Fibroblast of the aortic adventitia (primary cell): ENCODE results near the gene MCTP1. TPM values are rescaled to one million over a fixed set of nuclear protein-coding genes. Genes with fewer than 3 reads are reported as not detected.
A peak's percentile ranks its signal among the peaks of the same experiment; 100 is the strongest.

Experiments
- DNase-seq: peaks from one replicate; pipeline ENCODE4 v3.0.0-alpha.2; 2010; ENCODE audit warnings: low read depth
- H3K4me3 ChIP-seq: 2 replicates; pipeline ENCODE4 v1.5.1; 2011; ENCODE audit warnings: low read depth, mild to moderate bottlenecking, control low read depth, low read length, moderate library complexity
- total RNA-seq: library from RNA; depleted of rRNA; stranded (reverse); fragments of >200 nt; gene quantifications from 2 replicates; pipeline ENCODE4 v1.2.3, GENCODE V29; 2012; ENCODE audit warnings: low replicate concordance
- TF ChIP-seq, protein P1 (sequence below): IDR thresholded peaks from 2 replicates; pipeline ENCODE4 v1.5.1; 2011; ENCODE audit warnings: mild to moderate bottlenecking, low read length, control low read depth, inconsistent platforms; ENCODE audit not compliant: insufficient read depth

MCTP1 gene
- total RNA-seq, 1 donor, result 7.6 TPM

DNA sequence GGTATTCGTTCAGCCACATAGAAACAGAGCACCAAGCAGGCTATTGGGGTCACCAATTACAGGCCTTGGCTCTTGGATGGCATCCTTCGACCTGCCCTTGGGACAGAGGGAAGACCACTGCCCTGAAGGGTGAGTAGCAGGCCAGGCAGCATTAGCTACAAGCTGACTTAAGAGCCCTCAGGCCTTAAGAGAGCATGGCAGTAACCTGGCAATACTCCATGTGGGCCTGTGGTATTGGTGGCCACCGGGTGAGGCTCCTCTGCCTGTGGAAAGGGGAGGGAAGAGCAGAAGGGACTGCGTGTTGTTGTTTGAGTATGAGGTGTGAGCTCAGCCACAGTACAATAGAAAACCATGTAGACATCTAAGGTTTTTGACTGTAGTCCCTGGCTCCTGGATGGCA lies 170.6 kb downstream of the MCTP1 start:
- TF ChIP-seq, protein P1, sequence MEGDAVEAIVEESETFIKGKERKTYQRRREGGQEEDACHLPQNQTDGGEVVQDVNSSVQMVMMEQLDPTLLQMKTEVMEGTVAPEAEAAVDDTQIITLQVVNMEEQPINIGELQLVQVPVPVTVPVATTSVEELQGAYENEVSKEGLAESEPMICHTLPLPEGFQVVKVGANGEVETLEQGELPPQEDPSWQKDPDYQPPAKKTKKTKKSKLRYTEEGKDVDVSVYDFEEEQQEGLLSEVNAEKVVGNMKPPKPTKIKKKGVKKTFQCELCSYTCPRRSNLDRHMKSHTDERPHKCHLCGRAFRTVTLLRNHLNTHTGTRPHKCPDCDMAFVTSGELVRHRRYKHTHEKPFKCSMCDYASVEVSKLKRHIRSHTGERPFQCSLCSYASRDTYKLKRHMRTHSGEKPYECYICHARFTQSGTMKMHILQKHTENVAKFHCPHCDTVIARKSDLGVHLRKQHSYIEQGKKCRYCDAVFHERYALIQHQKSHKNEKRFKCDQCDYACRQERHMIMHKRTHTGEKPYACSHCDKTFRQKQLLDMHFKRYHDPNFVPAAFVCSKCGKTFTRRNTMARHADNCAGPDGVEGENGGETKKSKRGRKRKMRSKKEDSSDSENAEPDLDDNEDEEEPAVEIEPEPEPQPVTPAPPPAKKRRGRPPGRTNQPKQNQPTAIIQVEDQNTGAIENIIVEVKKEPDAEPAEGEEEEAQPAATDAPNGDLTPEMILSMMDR, result no peak
- no peak for DNase-seq
- no peak overlapping the region for H3K4me3 ChIP-seq

DNA sequence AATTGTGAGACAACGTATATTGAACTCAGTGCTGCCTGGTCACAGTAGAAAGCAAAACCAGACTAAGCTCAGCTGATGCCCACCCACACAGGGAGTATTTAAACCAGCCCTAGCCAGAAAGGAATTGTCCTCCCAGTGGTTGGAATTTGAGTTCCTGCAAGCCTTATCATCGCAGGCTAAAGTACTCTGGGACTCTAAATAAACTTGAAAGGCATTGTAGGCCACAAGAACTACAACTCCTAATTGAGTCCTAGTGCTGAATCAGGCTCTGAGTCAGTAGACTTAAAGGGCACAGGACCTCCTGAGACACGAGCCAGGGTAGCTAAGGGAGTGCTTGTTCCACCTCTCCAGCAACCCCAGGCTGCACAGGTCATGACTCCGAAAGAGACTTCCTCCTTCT lies 171.4 kb downstream of the MCTP1 start:
- no peak overlapping the region for H3K4me3 ChIP-seq
- DNase-seq, result peak; percentile 81
- TF ChIP-seq, protein P1, result peak; percentile 60

DNA sequence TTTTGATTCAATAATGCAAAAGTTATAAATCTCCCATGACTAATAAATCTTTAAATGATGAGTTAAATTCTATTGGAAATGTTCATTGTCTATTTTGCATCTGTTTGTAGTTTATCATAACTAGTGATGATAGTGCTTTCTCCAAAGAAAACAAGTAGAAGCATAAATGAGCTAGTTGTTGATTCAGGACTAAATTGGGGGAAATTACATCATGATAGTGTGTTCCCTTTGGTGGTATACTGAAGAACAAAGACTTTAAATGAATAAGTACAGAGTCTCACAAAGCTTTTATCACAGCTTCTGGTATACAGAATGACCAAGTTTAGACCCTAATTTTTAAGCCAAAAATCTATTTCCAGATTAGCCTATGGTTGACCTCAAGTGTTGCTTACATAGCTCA lies 173.8 kb downstream of the MCTP1 start:
- TF ChIP-seq, protein P1, result no peak
- no peak for DNase-seq
- no peak overlapping the region for H3K4me3 ChIP-seq

DNA sequence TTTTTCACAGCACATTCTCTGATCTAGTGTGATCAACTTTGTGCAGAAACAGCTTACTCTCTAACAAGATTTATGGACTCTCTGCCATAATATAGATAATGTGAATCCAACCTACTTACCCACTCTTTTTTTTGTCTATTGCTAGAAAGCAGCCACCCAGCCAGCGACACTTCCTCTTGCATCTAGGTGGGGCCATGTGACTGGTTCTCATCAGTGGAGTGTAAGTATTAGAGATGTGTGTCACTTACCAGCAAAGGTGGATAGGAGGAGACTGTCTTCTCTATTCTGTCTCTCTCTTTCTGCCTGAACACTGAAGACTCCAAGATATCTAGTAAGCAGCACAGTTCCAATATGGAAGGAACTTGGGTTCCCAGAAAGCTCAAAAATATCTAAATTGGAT lies 174.8 kb downstream of the MCTP1 start:
- no peak overlapping the region for H3K4me3 ChIP-seq
- no peak for DNase-seq
- TF ChIP-seq, protein P1, result no peak

DNA sequence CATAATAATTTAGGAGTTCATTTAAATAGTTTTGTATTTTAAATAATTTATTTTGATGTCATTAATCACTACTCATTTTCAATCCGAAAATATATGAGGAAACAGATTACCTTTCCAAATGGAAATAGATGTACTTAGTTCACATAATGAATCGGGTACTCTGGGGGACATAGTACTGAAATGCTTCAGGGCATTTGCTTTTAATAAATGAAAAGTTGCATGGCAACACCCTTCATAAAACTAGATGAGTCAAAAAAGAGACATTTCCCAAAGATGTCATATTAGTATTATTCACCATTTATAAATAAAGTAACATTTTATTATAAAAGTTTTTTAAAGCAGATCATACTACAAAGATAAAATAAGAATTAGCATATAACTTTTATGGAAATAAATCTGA lies 177.8 kb downstream of the MCTP1 start:
- H3K4me3 ChIP-seq, result no peak overlapping the region
- DNase-seq, result no peak
- TF ChIP-seq, protein P1, result no peak

DNA sequence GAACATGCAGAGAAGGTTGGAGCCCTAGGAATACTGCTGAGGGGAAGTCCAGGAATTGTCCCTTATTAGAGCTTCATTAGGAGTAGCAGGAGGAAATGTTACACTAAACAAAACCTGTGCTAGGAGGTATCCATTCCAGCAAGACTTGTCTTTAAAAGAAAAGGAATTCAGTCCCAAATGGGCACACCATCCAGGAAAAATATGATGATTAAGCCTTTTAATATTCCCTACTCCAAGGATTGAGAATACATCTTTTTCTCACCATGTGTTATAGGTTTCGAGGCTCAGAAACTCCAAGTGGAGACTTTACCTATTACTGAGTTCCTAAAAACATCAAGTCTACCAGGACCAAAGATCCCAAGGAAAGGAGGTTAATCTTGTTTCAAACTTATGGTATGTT lies 179.3 kb downstream of the MCTP1 start:
- H3K4me3 ChIP-seq, result no peak overlapping the region
- no peak for DNase-seq
- TF ChIP-seq, protein P1, result no peak

DNA sequence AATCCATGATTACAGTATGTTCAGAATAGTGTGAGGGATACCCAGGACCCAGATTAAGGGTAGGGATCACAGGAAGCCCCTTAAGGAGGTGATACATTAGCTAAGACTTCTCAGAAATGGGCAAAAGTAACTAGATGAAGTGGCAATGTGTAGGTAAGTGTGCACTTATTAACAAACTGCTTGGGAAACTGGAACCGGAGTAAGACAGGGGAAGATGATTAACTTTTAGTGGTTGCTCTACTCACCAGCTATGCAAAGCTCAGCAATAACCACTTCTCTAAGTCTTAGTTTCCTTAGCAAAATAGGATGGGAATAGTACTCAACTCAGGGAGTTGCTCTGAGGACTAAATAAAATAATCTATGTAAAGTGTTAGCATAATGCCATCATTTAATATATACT lies 182.2 kb downstream of the MCTP1 start:
- no peak for DNase-seq
- TF ChIP-seq, protein P1, result no peak
- no peak overlapping the region for H3K4me3 ChIP-seq
